SK-N-MC (cell line): ENCODE data around the gene HP.

Experiments
- EZH2 ChIP-seq: fragments of 200-600 bp; sonication (generic); IDR thresholded peaks from one replicate; pipeline ENCODE4 v1.6.1; 2017; ENCODE audit warnings: antibody characterized with exemption
- FOXP2 ChIP-seq: optimal IDR thresholded peaks from 2 replicates; pipeline ENCODE3; 2011; ENCODE audit warnings: mild to moderate bottlenecking, moderate library complexity; ENCODE audit not compliant: insufficient read depth; ENCODE audit errors: extremely low read length, control extremely low read depth
- POLR2AphosphoS5 ChIP-seq: IDR thresholded peaks from 2 replicates; pipeline ENCODE4 v1.6.1; 2012; ENCODE audit warnings: mild to moderate bottlenecking, low read depth, low read length, borderline replicate concordance

- no peak for TF ChIP-seq EZH2
- no peak for TF ChIP-seq FOXP2
- TF ChIP-seq POLR2AphosphoS5, result peak; percentile 86
Measured at GRCh38 chr16:72008424-72009216, 45.7 kb upstream of the HP start, which contains the start of gene DHODH.
